GM21367 (cell line): ENCODE results near the gene RDH5.

Experiments
- ATAC-seq: cut with Tn5 transposase; IDR thresholded peaks from one replicate; pipeline ENCODE4 v1.9.1; 2021; ENCODE audit not compliant: unreplicated experiment

The RDH5 gene

DNA sequence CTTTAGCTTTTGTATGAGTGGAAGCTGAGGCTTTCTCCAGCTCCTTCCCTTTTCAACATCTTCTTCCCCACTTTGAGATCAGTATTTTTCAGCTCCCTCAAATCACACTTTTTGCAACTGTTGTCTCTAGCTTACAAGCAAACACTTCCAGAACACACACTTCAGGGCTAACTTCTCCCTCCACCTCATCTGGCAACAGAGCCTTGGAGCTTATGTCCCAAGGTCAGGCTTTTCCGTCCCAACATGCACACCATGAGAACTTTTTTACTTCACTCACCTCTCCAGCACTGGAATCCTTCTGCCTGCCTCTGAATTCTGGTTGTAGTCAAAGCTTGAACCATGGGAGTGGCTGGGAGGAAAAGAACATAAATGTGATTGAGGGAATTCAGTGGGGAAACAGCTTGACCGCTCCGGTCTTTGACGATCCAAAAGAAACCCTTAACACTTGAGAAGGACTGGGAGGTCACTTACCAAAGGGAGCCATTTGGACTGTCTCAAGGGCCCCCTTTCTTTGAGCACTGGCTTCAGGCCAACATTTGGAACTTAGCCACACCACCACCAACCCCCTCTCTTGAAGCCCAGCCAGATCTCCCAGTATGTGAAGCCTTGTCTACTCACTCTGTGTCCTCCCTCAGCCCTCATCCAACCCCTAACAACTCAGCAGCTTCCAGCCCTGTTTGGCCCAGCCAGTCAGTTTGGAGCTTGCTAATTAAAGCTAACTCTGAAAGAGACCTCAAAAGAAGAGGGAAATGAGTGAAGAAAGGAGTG, 8.2 kb upstream of the RDH5 start:
- no peak for ATAC-seq

DNA sequence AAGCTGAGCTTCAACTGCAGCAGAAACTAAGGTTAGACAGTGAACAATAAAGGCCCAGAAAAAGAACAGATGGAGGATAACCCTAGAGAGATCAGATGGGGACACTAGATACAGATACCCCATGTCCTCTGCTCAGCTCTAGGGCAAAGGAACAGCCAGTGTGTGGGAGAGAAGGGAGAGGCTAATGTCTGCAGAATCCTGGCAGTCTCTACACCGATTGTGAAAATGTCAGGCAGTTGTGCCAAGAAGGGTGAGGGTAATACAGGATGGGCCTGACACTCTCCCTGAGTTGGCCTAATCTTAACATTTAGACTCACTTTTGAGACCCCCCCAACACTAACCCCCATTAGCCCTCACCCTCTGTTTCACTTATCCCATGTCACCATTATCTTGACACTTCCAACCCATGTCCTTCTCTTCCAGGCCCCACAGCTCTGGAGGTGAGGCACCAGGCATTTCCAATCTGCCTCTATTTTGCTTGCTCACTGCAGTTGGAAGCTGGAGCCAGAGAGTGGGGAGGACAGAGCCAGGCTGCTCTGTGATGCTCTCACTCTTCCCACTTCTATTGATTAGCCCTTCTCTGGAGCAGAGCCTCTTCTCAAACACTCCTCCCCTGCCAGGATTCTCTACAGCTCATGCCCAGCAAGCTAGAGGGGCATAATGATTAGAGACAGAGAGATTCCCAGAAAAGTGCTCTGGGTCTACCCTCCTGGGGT, 7.3 kb upstream of the RDH5 start:
- ATAC-seq, result no peak

DNA sequence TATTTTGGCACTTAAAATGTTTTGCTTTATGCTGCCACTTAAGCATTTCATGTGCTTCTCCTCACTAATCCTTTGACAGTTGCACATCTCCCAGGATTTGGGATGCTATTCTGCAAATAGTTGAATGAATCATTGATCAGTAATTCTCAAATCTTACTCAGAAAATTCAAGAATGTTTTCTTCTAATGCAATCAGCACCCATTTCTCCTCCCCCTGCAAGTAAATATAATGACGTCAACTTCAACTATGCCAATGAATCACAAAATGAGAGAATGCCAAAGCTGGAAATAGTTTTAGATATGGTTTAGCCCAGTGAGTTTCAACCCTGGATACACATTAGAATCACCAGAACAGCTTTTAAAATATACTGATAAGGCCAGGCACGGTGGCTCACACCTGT, 6.5 kb upstream of the RDH5 start:
- ATAC-seq, result no peak

DNA sequence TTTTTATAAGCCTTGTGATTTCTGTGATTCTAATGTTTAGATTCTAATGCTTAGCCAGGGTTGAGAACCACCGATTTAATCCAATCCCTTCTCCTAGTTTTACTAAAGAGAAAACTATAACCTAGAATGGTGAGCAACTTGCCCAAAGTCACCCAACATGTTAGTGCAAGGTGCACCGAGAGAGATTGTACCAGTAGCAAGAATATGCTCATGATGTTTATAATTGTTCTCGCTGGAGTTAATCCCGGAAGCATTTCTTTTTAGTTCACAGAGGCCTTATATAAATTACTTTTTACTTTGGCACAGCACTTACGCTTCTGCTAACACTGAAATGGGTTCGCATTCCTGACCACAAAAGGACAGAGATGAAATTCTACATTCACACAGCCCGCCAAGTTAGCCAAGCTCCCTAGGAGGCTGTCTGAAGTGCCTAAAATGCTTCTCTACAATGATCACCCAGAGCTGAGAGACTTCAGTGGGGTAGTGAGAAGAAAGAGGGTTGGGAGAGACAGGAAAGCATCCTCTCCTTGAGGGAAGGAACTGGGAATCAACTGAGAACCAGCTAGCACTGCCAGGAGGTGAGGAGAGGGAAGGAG, 4.9 kb upstream of the RDH5 start:
- peak; percentile 7 for ATAC-seq

DNA sequence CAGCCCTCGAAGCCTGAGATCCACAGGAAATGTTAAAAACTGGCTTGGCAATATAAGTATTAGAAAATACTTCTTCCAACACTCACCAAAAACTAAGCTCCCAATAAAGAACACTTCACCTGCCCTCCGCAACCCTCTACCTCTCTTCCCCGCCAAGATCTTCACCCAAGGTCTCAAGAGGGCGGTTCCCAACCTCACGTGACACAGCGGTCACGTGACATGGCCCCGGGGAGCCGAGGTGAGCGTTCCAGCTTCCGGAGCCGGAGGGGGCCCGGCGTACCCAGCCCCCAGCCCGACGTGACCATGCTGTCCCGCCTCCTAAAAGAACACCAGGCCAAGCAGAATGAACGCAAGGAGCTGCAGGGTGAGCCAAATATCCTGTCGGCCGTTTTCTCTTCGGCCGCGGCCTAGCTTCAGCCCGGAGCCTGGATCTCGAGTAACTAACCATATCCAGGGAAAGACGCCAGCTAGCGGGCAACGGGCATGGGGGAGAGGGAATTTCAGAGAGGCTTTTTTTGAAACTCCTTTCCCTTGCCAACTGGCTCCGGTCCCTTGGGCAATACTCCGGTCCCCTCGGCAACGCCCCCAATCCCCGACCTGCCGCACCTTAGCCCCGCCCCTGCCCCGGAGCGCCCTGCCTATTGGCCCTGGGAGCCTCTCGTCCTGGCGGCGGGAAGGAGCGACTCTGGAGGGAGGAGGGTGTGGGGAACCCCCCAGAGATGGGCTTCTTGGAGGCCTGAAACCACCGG, 4.2 kb upstream of the RDH5 start, which contains the start of gene BLOC1S1:
Gene BLOC1S1 (plus strand): TSS at position 214 of the 749 bp plus-strand sequence. CDS start 6 bp downstream, at position 220.
- peak; percentile 77 for ATAC-seq

DNA sequence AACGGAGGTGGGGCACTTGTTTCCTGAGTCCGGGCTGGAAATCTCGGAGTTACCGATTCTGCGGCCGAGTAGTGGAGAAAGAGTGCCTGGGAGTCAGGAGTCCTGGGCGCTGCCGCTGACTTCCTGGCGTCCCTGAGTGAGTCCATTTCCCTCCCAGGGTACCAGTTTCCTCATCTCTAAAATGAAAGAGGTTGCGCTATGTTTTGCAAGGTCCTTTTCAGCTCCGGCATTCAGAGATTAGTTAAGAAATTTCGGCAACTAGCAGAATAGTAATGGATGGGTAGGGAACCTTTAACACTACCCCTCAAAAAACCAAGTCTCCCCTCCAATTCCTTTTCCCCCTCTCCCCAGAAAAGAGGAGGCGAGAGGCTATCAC, 3.6 kb upstream of the RDH5 start:
- no peak for ATAC-seq

DNA sequence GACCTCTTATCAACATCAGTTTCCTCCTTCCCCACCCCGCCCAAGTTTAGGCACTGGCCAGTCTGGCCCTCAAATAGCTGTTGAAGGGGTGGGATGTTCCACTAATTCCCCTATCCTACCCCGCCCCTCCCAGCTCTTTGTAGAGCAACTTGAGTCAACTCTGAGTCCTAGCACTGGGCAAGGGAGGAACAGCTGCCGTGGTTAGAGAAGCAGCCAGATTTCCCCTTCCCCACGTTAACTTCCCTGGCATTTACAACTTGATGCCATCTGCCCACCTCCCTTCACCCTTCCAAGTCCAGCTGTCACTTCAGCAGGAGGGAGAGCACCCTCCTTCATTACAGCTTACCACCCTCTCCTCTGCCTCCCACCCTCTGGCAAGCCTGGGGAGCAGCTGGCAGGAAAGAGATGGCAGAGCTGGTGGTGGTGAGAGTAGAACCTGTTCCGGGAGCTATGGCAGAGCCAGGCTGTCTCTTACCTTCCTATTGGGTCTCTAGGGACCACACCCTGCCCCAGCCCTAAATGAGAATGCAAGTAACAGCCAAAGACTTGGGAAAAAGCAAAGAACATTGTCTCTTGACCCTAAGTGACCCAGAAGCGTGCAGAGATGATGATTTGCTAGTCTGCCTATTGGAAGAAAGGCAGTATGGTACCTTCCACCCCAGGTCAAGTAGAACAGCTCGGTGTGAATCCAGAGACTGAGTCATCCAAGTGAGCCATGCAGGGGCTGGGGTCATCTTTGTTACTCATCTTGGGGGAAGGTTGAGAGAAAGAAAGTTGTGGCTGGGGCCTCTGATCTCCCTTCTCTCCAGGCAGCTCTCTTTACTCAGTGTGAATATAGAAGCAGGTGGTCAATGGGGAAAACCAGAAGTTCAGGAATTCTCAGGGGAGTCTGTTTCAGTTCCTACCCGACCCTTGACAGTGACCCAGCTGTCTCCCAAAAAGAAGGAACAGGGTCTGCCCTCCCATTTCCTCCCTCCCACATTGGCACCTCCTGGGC, 2.9 kb upstream of the RDH5 start:
- ATAC-seq, result no peak

DNA sequence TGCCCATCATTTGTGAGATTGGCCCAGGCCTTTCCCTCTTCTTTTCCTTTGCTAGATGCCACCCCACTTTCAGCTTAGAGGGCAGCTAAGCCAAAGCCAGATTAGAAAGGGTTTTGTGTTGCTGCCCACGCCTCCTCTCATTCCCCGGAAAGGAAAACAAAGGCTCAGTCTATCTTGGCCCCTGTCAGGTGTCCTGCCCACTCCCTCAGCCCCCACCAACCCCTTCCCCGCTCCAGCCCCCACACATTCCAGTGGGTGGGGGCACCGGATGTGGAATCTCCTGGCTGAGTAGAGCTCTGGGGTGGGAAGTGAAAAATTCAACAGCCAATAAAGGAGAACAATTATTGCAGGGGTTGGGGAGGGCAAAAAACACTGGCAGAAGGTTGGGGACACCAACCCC, 2.2 kb upstream of the RDH5 start:
- no peak for ATAC-seq

DNA sequence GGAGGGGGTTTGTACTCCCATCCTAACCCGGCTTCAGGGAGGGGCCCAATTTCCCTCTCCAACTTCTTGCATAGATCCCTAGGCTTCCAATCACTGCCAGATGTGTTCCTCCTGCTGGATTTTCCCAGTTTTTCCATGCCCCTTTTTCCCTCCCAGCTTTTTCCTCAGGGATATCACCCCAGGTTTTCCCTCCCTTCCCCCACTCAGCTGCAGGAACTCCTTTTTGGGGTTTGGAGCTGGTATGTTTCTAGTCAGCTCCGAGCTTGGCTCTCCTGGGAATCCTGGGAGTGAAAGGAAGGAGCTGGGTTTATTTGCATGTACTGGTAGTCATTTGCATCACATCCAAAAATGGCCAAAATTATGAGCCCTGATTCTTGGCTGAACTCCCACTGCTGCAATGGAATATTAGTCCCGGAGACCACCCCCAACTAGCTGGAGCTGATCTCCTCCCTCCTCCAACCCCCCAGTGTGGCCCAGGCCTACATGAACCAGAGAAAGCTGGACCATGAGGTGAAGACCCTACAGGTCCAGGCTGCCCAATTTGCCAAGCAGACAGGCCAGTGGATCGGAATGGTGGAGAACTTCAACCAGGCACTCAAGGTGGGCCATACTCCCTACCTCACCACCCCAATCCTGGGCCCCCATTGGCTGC, 1.4 kb upstream of the RDH5 start:
- no peak for ATAC-seq

DNA sequence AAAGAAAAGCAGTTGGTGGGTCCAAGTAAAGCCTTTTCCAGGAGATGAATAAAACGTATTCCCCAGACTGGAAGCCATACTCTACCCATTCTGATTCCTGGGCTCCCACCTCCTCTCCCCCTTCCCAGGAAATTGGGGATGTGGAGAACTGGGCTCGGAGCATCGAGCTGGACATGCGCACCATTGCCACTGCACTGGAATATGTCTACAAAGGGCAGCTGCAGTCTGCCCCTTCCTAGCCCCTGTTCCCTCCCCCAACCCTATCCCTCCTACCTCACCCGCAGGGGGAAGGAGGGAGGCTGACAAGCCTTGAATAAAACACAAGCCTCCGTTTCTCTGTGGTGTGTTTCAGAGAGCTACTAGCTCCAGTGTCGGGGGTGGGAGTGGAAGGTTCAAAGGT, 822 bp upstream of the RDH5 start:
- no peak for ATAC-seq

DNA sequence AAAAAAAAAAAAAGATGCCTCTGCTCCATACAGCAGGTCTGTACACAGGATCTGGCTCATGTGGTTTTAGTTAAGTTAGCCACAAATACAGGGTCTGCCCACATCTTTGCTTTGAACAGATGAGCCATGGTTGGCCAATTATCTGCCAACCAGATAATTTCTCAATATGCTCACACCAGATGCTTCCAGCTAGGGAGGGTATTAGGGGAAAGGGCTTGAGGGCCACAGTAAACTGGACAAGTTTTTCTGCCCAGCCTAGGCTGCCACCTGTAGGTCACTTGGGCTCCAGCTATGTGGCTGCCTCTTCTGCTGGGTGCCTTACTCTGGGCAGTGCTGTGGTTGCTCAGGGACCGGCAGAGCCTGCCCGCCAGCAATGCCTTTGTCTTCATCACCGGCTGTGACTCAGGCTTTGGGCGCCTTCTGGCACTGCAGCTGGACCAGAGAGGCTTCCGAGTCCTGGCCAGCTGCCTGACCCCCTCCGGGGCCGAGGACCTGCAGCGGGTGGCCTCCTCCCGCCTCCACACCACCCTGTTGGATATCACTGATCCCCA, 776 bp downstream of the RDH5 start:
- no peak for ATAC-seq

DNA sequence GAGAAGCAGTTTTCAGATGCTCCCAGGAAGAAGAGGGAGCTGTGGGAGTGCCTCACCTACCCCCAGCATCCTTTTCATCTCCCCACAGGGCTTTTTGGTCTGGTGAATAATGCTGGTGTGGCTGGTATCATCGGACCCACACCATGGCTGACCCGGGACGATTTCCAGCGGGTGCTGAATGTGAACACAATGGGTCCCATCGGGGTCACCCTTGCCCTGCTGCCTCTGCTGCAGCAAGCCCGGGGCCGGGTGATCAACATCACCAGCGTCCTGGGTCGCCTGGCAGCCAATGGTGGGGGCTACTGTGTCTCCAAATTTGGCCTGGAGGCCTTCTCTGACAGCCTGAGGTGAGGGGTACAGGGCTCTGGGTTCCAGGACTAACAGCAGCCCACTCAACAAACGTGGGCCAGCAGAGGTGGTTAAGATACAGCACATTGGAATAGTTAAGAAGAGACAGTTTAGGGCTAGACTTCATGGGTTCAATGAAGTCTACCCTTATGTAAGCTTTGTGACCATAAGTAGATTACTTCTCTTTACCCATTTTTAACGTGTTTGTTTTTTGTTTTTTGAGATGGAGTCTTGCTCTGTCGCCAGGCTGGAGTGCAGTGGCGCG, 1.5 kb downstream of the RDH5 start:
- ATAC-seq, result no peak

DNA sequence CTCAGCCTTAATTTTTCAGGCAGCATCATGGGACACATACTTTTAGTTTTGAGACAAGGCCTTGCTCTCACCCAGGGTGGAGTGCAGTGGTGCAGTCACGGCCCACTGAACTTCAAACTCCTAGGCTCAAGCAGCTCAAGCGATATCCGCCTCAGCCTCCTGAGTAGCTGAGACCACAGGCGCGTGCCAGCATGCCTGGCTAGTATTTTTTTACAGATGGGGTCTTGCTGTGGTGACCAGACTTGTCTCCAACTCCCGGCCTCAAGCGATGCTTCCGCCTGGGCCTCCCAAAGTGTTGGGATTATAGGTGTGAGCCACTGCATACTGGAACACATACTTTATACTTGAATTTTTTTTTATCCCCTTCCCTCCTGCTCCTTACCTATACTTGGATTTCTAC, 2.8 kb downstream of the RDH5 start:
- ATAC-seq, result no peak

DNA sequence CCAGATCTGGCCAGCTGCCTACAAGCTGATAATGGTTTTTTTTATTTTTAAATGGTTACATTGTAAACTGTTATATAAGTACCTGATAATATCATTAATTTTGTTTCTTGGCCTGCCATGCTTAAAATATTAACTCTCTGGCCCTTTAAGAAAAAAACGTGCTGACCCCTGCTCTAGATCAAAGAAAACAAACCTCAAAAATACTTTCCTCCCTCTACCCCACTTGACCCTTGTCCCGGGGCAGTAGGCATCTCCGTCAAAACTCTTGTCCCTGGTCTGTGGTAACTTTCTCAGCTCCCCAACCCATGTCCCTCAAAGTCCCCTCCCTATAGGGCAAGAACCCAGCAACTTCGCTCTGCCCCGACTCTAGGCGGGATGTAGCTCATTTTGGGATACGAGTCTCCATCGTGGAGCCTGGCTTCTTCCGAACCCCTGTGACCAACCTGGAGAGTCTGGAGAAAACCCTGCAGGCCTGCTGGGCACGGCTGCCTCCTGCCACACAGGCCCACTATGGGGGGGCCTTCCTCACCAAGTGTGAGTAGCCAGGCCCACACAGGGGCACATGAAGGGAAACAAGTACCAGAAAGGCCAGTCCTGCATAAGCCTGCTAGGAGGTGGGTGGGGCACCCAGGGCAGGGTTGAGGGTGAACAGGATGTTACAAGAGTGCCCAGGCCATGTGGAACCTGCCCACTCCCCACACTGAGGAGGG, 3.5 kb downstream of the RDH5 start:
- no peak for ATAC-seq

DNA sequence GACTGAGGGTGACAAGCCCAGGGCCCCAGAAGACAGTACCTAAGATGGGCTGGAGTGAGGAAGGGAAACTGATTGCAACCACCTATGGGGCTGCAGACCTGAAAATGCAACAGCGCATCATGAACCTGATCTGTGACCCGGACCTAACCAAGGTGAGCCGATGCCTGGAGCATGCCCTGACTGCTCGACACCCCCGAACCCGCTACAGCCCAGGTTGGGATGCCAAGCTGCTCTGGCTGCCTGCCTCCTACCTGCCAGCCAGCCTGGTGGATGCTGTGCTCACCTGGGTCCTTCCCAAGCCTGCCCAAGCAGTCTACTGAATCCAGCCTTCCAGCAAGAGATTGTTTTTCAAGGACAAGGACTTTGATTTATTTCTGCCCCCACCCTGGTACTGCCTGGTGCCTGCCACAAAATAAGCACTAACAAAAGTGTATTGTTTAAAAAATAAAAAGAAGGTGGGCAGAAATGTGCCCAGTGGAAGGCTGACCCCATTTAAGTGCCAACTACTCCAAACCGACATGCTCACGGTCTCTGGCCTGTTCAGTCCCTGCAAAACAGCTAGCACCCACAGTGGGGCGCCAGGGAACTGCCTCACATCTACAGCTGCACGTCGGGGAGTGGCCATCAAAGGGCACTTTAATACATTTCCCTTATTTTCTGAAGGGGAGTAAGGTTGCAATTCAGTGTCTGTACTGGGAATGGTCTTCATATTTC, 4.2 kb downstream of the RDH5 start:
- ATAC-seq, result no peak

DNA sequence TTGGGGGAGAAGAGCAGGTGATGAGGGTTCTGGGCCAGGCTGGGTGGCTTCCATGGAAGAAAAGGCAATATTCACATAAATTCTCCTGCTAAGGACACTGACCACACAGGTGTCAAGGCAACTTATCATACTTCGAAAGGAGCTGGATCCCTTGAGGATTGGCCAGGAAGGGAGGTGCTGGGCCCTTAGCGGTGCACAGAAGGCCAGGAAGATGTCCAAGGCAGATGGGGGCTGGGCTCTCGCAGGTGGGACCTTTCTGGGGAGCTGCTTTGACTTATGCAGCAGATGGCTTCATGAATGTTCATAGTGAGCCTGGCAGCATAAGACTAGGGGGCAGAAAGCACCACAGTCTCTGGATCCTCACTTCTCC, 4.7 kb downstream of the RDH5 start:
- no peak for ATAC-seq

DNA sequence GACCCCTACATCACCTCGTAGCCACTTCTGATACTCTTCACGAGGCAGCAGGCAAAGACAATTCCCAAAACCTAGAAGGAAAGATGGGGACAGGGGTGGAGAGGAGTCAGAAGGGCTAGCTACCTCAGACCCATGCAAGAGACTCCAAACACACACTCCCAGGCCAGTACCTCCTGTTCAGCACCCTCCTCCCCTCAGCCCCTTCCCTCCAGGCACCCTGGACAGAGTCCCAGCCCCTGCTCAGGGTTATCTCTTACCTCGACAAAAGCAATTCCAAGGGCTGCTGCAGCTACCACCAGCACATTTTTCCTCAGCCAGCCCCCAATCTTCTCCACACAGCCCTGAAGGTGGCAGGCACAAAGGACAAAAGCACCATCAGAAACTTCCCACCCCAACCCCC, 5.4 kb downstream of the RDH5 start:
- ATAC-seq, result no peak

DNA sequence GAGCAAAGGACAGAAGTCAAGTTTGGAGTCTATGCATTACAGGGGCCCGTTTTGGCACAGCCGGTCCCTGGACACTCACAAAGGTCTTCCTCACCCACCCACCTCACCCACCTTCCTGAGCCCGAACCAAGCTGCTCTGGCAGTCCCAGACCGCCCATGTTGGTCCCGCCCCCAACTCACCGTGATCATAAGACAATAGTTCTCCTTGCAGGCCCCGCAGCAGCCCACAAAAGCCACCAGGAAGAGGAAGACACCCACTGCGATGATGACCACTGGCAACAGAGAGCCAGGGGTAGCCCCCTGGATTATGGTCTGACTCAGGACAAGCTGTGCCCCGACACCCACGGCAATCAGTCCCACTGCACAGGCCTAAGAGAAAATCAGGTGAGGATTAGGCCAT, 6.8 kb downstream of the RDH5 start:
- no peak for ATAC-seq
